NCI-H1930 (cell line): Measurements from ENCODE around the gene DPP8.
"Not testable (repeated sequence)": the region's sequence is repeated elsewhere in the genome, so short reads cannot be mapped to it uniquely, and the experiment has no call there.

ENCODE experiments used
- DNase-seq, 2 experiments: peaks; one replicate each; lab custom pipeline; 2025; lab: John Stamatoyannopoulos, UW

The DPP8 gene

DNA sequence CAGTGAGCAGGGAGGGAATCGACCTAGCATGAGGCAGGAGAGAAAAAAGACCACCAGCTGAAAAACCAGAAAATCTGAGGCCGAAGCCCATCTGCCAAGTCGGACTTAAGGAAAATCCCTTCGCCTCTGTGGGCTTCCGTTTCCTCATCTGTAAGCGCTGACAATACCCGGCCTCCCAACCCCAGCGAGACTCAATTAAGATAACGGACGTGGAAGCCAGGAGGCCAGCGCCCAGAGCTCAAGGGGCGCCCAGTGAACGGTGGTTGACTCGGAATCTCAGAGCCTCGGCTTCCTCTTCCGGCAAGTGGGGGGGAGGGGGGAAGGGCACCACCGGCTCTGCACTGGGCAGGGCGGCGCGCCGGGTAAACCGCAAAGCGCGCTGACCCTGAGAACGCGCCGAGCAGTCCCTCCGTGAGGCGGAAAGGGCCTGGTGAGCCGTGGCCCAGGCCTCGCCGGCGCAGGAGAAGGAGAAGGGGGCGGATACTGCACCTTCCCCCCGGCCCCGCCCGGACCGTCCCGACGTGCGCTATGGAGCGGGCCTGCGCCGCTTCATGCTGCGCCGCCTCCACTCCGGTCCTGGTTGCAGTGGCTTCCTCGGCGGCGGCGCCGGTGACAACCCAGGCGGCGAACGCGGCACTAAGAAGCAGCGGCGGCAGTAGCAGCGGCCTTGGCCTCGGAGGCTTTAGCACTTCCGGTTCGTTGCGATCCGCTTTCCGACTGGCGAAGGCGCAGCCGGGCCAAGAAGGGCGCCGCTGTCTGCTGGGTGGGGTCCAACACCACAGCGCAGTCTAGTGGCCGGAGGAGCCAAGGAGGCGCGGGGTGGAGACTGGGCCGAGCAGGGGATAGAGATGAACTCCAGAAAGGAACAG is at the start of gene DPP8:
Gene DPP8, minus strand, starts transcription at position 693 of the 869 bp plus-strand sequence. CDS start 5,136 bp downstream, outside the sequence.
- peak; percentile 75 to 83 for DNase-seq

DNA sequence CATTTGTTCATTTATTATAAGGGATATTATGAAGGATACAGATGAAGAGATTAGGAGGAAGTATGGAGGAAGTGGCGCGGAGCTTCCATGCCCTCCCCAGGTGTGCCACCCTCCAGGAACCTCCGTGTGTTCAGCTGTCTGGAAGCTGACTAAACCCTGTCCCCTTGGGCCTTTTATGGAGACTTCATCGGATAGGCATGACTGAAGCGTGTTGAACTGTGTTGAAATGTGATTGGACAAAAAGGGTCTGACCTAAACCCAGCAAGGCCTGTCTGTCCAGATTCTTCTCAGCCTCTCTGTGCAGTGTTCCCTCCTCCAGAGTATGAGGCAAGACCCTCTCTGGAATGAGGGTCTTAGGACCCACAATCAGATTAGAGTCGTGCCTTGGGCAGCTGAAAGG is 44.4 kb upstream of the DPP8 start:
- DNase-seq, result no peak

DNA sequence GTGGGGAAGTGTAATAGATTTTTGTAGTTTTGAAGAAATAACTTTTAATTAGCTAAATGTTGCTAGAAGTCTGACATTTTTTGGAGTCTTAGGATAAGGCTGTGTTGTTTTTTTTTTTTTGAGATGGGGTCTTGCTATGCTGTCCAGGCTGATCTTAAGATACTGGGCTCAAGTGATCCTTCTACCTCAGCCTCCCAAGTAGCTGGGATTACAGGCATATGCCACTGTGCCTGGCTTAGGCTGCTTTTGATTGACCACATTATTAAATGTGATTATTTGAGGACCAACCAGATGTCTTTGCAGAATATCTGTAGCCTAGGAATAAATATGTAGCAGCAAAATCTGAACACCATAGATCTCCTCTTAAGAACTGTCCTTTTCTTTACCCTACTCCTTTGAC is 42.5 kb upstream of the DPP8 start:
- no peak for DNase-seq

DNA sequence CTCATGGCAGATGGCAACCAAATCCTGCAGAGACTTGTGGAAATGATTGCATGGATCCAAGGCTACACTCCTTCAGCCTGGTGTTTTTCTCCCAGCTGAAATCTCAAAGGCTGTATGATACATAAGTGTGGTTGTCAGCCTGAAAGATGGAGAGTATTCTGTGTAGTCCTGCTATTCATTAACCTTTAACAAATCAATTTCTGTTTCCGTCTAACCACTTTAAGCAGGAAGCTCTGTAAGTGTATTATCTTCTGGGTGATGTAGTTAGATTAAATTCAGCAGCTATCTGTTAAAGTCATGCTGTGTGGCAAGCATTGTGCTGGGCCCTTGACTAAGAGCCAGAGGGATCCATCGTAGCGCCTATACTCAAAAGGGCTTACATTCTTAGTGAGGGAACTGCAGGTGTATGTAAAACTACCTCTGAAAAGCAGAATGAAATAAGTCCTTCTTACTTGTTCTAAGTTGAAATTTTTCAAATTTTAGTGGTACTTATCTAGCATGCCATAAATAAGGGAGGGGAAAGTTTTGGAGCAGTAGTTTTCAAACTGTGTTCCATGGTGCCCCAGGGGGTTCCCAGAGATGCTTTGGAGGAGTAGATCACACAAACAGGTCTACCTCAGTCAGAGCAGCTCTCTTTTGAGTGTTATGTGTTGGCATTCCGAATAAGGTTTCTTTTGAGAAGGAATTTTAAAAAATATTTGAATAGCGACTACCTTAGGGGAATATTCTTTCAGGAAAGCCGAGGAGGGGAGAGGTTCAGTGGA is 41.7 kb upstream of the DPP8 start:
- no peak for DNase-seq

DNA sequence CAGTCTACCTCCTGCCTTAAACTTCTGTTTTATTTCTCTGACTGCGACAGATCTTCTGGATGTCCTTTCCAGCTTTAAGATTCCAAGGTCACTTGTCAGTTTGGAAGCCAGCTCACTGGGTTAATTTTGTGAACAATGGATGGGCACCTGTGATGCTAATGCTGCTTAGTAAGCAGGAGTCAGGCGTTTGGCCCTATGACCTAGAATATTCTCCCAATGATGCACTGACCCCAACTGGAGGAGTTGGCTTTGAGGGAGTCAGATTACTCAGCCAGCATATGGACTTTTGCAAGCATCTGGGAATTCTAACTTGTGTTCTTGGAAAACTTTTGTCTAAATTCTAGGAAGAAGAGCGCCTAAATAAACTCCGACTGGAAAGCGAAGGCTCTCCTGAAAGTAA is 40.8 kb upstream of the DPP8 start:
- no peak for DNase-seq

DNA sequence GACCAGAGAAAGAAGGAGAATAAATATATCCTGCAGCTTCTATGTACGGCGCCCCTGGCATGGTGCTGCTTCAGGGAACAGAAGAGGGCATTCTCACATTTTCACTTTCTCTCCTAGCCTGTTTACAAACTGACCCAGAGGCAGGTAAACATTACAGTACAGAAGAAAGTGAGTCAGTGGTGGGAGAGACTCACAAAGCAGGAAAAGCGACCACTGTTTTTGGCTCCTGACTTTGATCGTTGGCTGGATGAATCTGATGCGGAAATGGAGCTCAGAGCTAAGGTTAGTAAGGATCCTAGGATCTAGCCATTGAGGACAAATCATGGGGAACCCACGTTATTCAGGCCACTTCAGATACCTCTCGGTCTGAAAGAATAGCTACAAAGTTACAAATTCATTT is 39.1 kb upstream of the DPP8 start:
- no peak for DNase-seq

DNA sequence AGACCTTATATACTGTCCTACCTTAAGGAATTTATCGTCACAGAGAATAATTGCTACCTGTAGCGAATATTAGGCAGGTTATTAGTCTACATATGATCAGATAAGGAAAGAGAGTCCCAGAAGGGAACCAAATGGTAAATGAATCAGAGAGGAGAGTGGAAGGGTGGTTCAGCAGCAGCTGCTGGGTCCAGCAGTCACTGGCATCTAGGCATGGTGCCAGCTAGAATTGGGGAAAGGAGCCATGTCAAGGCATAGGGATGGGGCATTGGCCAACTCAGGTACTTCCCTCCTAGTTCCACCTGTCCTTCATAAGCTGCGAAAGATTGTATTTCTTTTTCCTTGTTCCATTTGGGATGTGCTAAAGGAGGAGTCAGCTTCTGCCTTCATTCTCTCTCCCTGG is 36.2 kb upstream of the DPP8 start:
- no peak for DNase-seq

DNA sequence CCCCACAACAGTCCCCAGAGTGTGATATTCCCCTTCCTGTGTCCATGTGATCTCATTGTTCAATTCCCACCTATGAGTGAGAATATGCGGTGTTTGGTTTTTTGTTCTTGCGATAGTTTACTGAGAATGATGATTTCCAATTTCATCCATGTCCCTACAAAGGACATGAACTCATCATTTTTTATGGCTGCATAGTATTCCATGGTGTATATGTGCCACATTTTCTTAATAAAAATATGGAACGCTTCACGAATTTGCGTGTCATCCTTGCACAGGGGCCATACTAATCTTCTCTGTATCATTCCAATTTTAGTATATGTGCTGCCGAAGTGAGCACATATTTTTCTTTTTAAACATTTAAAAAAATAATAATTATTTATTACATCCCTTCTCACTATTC is 35.4 kb upstream of the DPP8 start:
- DNase-seq, result not testable (repeated sequence)

DNA sequence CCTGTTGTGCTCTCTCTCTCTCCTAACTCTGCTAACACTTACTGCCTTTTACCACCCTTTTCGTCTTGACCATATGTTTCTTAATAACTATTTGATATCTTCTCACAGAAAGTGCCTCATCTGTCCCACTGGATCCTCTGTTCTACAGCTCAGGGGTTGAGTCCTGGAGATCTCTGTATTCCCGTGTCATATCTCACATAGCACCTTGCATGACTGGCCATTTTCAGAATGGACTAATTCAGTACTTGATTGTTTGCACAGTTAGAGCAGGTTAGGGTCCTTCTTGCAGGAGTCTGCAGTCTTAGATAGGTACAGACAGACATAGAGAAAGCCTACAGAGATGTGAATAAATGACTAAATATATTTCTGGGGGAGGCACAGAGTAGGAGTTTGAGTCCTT is 33.7 kb upstream of the DPP8 start:
- DNase-seq, result no peak

DNA sequence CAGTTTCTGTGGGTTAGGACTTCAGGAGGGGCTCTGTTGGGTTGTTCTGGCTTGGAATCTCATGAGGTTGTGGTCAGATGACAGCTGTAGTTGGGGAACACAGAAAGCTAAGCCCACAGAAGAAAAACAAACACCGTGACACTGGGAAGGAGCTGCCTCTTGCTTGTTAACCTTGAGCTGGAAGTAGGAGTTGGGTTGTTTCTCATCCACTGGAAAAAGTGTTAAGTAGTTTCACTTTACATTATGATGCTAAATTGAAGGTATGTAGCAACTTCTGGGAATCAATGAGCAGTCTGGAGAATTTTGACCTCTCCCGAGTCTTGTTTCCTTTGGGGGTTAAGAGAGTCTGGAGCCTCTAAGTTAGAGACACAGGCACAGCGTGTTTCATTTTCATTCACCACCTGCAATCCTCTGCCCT is 33.2 kb upstream of the DPP8 start:
- no peak for DNase-seq

DNA sequence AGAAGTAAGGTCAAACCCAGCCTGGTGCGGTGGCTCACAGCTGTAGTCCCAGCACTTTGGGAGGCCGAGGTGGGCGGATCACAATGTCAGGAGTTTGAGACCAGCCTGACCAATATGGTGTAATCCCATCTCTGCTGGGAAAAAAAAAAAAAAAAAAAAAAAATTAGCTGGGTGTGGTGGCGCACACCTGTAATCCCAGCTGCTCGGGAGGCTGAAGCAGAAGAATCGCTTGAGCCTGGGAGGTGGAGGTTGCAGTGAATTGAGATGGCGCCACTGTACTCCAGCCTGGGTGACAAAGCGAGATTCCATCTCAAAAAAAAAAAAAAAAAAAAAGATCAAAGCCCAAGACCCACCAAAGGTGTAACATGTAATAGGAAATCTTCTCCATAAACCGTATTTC is 31.8 kb upstream of the DPP8 start:
- not testable (repeated sequence) for DNase-seq

DNA sequence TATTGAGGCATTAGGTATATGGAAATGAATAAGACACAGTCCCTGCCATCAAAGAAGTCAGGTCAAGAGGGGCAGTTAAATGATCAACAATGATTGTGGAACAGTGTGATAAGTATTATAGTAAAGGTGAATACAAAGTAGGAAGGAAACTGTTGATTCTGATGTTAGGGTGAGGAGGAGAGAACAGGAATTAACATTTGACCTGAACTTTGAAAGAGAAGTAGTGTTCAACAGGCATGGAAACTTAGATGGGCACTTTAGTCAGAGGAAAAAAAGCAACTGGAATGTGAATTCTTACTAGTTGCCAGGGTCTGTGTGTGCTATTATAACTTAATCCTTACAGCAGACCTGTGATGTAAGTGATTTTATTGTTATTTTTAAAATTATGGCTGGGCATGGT is 30.4 kb upstream of the DPP8 start:
- no peak for DNase-seq

DNA sequence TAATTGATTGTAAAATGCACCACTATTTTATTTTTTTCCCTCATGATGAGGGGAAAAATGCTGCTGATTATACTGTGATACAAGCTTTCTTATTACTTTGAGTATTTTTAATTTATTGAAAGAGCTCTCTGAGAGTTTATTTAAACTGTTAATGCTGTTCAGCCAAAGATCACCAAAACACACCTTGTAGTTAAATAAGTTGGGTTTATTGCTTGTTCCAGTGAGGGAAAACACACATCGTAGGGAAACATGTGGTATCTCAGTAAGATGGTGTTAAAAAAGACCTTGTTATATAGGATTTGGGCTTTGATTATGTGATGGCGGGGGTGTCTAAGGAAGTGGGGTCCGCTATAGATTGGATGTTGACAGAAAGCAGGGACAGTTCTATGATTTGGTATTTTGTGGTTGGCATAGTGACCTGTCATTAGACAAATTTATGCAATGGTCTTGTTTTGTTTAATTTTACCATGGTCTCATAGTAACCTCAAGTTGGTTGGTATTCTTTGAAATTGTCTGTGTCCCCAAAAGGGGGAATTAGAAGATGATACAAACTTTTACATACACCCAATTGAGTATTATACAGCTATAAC is 23.8 kb upstream of the DPP8 start:
- no peak for DNase-seq

DNA sequence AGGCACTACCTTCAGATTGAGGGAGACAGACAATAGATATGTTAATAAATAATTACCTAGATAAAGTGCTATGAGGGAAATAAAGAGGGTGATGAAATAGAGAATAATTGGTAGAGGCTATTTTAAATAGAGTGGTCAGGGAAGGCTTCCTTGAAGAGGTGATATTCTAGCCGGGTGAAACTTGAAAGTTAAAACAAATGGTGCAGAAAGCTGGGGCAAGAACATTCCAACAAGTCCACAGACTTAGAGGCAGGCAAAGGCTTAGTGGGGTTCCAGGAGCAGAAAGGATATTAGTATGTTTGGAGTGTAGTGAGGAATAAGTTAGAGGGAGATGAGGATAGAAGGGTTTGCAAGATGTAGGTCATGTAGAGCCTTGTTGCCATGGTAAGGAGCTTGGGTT is 22.8 kb upstream of the DPP8 start:
- DNase-seq, result no peak

DNA sequence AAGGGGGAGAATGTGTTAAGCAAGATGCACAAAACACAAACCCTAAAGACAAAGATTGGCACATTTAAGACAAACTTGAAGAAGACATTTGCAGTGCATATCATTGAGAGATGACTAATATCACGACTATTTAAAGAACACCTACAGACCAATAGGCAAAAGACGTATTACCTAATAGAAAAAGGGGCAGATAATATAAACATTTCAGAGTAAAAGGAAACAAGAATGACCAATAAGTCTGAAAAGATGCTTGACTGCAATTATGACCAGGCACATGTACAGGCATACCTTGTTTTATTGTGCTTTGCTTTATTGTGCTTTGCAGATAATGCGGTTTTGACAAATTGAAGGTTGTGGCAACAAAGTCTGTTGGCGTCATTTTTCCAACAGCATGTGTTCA is 17.7 kb upstream of the DPP8 start:
- DNase-seq, result no peak

DNA sequence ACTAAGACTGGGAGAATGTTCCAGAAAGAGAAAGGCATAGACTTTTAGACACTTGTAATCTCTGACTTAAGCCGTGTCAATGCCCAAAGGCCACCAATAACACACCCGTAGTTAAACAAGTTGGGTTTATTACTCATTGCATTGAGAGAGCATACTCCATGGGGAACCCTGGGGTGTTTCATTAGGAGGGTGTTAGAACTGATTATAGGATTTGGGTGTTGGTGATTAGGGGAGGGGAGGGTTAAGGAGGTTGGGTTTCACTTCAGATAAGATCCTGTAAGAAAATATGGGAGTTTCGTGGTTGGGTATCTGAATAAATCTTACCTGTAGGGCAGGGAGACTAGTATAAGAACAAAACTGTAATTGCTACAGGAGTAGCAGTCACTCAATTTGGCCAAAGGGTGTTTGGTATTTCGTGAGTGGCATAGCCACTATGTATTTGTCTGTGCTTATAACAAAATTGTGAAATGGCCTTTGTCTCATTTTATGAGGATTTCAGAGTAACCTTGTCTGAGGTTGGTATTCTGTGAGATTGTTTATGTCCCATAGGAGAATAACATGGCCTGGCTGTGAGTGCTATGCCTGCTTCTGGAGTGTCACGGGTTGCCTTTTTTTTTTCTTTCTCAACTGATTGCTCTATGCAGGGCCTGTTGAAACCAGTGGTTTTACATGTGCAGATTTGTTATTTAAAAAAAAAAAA is 15.7 kb upstream of the DPP8 start:
- DNase-seq, result no peak

DNA sequence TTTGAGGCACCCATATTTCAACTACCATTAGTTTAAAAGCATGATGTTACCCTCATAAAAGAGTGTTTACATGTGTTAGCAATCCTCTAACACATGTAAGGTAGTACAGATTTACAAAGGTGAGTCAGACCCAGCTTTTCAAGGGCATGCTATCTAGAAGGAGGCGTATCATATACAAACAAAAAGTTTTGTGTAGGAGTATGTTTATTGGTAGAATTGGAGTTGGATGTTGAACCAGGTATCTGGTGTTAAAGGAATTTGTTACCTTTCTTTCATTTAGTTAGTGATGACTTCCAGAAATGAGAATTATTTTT is 15.2 kb upstream of the DPP8 start:
- DNase-seq, result no peak

DNA sequence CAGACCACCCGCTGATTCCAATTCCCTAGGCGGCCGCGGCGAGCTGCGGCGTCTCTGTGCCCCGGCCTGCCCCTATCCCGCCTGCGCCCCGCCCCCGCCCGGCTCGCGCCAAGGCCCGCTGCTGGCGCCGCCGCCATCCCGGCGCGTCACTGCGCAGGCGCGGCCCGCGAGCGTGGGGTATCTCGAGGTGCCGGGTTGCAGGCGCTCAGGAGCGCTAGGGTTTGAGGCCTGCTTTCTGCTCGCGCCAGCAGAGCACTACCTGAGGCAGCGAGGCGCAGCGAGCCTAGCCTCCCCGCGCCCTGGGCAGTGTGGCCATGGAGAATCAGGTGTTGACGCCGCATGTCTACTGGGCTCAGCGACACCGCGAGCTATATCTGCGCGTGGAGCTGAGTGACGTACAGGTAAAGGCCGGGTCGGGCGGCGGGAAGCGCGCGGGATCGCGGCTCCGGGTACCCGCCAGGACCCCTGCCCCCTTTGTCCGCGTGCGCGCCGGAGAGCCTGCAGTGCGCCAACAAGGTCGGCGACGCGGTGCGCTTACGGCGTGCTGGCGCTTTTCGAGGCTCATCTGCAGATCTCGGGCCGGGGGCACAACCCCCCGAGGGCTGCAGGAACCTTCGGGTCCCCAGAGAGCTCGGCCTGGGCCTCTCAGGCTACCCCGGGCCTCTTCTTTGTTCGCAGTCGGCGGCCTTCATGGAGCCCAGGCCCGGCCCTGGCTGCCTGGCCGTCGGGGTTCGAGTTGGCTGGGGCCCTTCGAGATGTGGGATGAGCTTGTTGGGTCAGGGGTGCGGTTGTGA is 13.0 kb upstream of the DPP8 start, which contains the start of gene HACD3:
Gene HACD3, plus strand, starts transcription at position 146 of the 794 bp plus-strand sequence. Its CDS starts 169 bp downstream, at position 315.
- DNase-seq, result peak; percentile 63 to 78

DNA sequence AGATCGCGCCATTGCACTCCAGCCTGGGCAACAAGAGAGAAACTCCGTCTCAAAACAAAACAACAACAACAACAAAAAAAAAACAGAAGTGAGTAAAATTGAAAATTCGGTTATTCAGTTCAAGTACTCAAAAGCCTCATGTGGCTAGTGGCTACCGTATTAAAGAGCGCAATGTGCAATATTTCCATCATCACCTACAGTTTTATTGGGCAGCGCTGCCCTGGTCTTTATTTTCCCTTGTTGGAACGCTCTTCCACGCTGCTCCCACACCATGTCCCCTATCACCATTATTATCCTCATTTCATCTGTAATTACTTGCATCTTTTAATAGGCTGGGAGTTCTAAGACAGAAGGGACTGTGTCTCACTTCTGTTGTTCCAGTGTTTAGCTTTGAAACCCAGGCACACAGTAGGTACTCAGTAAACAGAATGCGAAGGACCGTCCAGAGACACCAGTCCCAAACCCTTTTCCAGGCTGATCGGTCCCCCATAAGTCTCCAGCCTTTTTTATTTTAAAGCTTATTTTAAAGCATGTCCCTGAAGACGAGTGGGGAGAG is 12.4 kb upstream of the DPP8 start:
- DNase-seq, result no peak

DNA sequence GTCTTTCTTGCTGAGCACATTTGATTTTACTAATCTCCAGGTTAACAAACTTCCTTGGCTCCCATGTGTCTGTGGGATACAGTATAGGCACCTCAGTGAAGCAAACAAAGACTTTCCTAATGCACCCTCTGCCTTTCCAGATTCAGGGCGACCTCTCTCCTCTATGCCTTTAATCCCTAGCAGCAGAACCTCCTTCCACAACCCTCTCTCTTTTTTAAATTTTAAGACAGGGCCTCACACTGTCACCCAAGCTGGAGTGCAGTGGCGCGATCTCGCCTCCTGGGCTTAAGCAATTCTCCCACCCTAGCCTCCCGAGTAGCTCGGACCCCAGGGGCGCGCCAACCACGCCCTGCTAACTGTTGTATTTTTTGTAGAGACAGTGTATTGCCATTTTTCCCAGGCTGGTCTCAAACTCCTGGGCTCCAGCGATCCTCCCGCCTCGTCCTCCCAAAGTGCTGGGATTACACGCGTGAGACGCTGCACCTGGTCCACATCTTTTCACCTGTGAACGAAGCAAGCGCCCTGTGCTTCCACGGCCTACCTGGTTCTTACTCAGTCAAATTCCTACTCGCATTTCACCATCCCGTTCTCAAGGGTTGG is 11.1 kb upstream of the DPP8 start:
- no peak for DNase-seq

DNA sequence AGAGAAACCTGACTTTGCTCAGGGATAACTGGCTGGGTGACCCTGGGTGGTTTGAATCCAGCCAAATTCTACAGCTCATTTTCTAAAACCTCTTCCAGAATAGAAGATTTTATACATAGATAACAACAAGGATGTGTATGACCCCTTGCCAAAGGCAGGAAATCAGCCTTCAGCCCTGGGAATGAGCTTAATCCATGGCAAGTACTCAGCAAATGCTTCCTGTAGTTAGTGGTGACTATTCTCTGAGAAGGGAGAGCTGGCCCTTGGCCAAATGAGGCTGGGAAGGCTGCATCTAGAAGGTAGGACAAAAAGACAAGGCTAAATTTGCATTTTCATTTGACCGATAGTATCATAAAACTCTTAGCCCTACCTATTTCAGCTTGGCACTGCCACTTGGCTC is 8.1 kb upstream of the DPP8 start:
- DNase-seq, result no peak
